ENCODE results near the gene PLEKHH1. TPM values are rescaled to one million over a fixed set of nuclear protein-coding genes. Genes with fewer than 3 reads are reported as not detected.

Gene PLEKHH1
- total RNA-seq, 1 donor from 2014 or later, result 3.7 TPM

DNA sequence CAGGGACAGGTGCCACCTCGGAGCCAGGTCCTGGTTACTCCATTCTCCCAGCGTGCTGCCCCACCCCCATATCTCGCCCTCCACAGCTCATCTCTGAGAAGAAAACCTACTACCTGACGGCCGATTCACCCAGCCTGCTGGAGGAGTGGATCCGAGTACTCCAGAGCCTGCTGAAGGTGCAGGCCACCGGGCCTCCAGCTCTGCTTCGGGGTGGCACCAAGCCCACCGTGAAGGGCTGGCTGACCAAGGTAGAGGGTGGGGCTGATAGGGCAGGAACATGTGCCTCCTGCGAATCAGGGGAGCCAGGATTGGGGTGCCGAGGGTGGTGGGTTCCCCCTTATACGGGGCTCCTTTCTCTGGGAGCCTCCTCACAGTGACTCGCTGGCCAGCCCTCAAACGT is 41.1 kb downstream of the PLEKHH1 start:
- no peaks in the 10 kb centered on the region for H3K27me3 ChIP-seq (ENCODE audit: low read depth)
- no peaks in the 10 kb centered on the region for H3K4me1 ChIP-seq
- no peak for TF ChIP-seq CTCF (IDR thresholded peaks at IDR 0.05; ENCODE audit: borderline replicate concordance)
- intact Hi-C loops (cut with micrococcal nuclease), result loop anchor here (5.0 kb wide), 1 partner anchor 147 kb away; no protein-coding TSS in a partner anchor
- DNase-seq, result no peak
- no peaks in the 10 kb centered on the region for H3K9me3 ChIP-seq (replicated peaks)
- peaks cover 5% of the 10 kb centered on the region for H3K36me3 ChIP-seq
- no peak overlapping the region for H3K4me3 ChIP-seq
- no peak overlapping the region for H3K27ac ChIP-seq (replicated peaks)

- Histone ChIP-seq H3K27me3 (ENCODE audit: low read depth) (no peaks in the 10 kb centered on the region), H3K36me3 (peaks cover 7% of the 10 kb centered on the region), H3K4me1 (no peaks in the 10 kb centered on the region), H3K4me3 (no peak overlapping the region), H3K9me3 (replicated peaks) (no peaks in the 10 kb centered on the region), H3K27ac (replicated peaks) (no peak overlapping the region)
- intact Hi-C loops (cut with micrococcal nuclease), result loop anchor here (5.0 kb wide), 1 partner anchor 148 kb away; no protein-coding TSS in a partner anchor
- no peak for TF ChIP-seq CTCF (IDR thresholded peaks at IDR 0.05; ENCODE audit: borderline replicate concordance)
- no peak for DNase-seq
Measured at GRCh38 chr14:67574806-67575205, 41.7 kb downstream of the PLEKHH1 start.

GRCh38 chr14:67575684-67576083 is 42.6 kb downstream of the PLEKHH1 start:
- Histone ChIP-seq H3K4me3 (no peak overlapping the region), H3K27me3 (ENCODE audit: low read depth) (no peaks in the 10 kb centered on the region), H3K9me3 (replicated peaks) (no peaks in the 10 kb centered on the region), H3K36me3 (peaks cover 8% of the 10 kb centered on the region), H3K4me1 (no peaks in the 10 kb centered on the region), H3K27ac (replicated peaks) (no peak overlapping the region)
- TF ChIP-seq CTCF (IDR thresholded peaks at IDR 0.05; ENCODE audit: borderline replicate concordance), result no peak
- intact Hi-C loops (cut with micrococcal nuclease), result no loop called here
- DNase-seq, result no peak

DNA sequence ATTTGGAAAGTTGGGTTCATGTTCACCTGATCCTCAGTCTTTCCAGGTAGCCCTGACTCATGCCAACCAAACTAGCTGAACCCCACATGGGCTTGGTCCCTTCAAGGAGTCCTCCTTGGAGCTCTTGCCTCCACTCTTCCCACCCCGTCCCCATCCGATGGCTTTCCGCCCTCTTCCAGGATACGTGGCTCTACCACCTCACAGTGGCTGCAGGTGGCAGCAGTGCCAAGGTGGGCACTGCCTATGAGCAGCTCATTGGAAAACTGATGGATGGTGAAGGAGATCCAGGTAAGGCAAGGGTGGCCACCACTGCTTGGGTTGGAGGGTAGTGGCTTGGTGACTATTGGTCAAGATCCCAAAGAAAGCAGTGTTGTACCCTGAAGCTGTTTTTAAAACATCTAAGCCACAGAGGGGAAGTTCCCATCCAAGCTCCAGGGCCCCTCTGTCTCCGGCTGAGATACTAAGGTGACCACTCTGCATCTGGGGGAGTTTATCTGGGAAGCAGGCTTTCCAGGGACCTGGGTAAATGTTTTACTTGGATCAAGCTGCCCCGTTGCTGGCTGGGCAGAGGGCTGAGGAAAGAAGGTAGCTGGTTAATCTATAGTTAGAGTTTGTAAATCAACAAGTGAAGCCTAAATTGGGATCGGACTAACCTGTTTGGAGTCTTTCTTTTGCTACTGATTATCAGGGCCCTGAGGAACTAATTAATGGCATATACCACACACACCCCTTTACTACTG is 43.3 kb downstream of the PLEKHH1 start:
- H3K36me3 ChIP-seq, result peaks cover 14% of the 10 kb centered on the region
- no peaks in the 10 kb centered on the region for H3K4me1 ChIP-seq
- H3K27ac ChIP-seq (replicated peaks), result no peak overlapping the region
- H3K9me3 ChIP-seq (replicated peaks), result no peaks in the 10 kb centered on the region
- H3K27me3 ChIP-seq (ENCODE audit: low read depth), result no peaks in the 10 kb centered on the region
- intact Hi-C loops (cut with micrococcal nuclease), result no loop called here
- DNase-seq, result no peak
- H3K4me3 ChIP-seq, result no peak overlapping the region
- no peak for TF ChIP-seq CTCF (IDR thresholded peaks at IDR 0.05; ENCODE audit: borderline replicate concordance)

- Histone ChIP-seq H3K9me3 (replicated peaks) (no peaks in the 10 kb centered on the region), H3K27me3 (ENCODE audit: low read depth) (no peaks in the 10 kb centered on the region), H3K36me3 (peaks cover 14% of the 10 kb centered on the region), H3K4me3 (no peak overlapping the region), H3K27ac (replicated peaks) (no peak overlapping the region), H3K4me1 (no peaks in the 10 kb centered on the region)
- no peak for DNase-seq
- intact Hi-C loops (cut with micrococcal nuclease), result no loop called here
- no peak for TF ChIP-seq CTCF (IDR thresholded peaks at IDR 0.05; ENCODE audit: borderline replicate concordance)
Measured at GRCh38 chr14:67577181-67577808, 44.2 kb downstream of the PLEKHH1 start.

Data from left ventricle myocardium inferior (tissue), 1 donor.